CD4-positive, alpha-beta T cell treated with Interleukin-2 at 100 ng/mL for 4 hours (primary cell): ENCODE measurements around the gene N4BP2L2.
A peak's percentile ranks its signal among the peaks of the same experiment; 100 is the strongest.

Experiments
- DNase-seq: peaks from one replicate; pipeline ENCODE4 v3.0.0-alpha.2; 2020; ENCODE audit warnings: low spot score

Gene N4BP2L2

DNA sequence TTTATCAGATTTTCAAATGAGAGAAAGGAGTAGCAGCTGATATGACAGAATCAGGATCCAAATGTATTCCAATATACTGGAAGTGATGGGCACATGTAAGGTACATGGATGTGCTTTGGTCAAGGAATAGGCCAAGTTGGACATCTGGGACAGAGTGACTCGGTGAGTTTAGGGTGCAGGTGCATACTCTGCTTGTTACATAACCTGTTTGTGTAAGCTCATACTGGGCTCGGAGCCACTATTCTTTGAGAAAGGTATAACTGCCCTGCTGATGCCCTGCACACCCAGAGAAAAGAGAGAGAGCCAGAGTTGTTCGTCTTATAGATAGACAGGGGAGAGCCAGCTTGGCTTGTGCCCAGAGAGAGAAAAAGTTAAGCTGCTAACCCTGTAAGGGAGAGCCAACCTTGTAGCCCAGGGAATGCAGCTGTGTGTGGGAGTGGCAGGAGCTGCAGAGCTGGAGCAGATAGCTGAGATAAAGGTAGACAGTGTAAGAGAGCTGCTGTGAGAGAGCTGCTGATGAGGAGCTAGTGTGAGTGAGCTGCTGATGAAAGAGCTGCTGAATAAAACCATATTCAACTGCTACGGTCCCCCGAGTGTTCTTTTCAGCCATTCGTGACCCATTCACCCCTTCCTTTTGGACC is 70.0 kb downstream of the N4BP2L2 start:
- no peak for DNase-seq

DNA sequence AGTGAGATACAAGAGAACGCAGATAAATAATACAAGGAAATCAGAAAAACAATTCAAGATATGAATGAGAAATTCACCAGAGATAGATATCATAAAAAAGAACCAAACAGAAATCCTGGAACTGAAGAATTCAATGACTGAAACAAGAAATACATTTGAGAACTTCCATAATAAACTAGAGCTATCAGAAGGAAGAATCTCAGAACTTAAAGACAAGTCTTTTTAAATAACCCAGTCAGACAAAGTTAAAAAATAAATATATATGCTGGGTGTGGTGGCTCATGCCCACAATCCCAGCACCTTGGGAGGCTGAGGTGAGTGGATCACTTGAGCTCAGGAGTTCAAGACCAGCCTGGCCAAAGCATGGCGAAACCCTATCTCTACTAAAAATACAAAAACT is 82.0 kb downstream of the N4BP2L2 start:
- DNase-seq: no peak

DNA sequence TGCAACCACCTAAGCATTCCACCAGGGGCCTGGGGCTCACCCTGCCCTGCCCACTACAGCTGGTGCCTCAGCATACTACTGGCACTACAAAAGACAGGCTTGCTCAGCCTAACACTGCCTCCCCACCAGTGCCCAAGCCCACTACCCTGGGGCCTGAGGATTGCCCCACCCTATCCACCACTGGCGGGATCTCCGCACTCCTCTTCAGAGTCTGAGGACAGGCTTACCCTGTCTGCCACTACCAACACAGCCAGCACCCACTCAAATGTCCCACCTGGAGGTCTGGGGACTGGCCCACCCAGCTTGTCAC is 83.0 kb downstream of the N4BP2L2 start:
- no peak for DNase-seq

DNA sequence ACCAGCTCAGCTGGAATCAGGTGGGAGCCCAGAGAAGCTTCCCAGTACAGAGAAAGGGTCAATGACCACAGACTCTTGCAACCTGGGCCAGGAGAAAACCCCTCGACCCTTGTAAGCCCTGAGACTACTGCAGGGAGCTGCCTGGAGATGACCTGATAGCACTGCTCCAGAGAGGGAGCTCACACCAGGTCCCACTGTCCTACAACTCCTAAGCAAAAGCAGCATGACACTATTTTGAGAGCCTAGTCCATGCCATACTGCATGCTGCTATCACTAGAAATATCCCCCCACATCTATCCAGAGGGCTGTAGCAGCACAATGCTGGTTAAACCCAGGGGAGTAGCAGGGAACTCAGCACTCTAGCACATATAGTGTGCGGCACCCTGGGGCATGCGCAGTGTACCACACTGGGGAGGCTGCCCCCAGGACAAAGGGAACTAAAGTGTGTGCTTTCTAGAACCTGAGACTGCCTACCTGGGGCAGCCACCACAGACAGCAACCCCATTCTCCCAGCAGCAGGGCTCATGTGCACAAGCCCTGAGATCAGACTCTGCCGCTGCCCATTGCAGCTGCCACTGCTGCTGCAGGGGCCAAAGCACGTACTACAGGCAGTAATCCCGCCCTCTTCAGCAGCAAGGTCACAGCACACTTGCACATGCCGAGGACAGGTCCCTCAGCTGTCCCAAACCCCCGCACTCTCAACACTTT is 83.6 kb downstream of the N4BP2L2 start:
- no peak for DNase-seq

DNA sequence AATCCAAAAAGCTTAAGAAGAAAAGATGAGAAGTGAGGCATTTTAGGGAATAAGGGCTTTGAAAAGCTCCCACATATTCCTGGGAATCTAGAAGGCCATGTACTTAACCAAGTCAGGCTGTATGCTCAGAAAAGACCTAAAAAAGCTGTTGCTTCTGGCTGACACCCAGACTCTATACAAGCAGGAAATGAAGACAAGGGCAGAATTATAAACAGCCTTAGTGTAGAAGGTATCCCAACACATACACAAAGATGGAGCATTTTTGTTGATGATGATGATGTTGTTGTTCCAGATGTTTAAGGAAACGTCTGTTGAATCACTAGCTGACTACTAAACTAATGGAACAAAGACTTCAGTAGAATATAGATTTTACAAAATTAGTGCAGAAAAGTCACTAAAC is 84.6 kb downstream of the N4BP2L2 start:
- no peak for DNase-seq

DNA sequence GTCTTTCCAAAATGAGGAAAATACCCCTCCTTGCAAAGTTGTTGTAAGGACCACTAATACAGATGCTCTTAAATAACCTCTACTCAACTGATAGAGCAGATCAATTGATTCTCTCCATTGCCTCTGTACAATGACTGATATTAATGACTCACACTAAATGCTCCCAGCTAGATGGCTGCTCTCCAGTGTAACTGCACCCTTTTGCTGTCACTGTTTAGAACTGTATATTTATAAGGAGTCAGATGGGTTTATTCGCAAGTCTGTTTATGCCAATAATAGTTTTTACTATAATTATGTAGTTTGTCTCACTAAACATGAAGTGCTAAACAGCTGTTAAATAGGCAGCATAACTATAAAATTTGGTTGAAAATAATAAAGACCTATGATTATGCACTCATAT is 89.6 kb downstream of the N4BP2L2 start:
- DNase-seq: no peak

DNA sequence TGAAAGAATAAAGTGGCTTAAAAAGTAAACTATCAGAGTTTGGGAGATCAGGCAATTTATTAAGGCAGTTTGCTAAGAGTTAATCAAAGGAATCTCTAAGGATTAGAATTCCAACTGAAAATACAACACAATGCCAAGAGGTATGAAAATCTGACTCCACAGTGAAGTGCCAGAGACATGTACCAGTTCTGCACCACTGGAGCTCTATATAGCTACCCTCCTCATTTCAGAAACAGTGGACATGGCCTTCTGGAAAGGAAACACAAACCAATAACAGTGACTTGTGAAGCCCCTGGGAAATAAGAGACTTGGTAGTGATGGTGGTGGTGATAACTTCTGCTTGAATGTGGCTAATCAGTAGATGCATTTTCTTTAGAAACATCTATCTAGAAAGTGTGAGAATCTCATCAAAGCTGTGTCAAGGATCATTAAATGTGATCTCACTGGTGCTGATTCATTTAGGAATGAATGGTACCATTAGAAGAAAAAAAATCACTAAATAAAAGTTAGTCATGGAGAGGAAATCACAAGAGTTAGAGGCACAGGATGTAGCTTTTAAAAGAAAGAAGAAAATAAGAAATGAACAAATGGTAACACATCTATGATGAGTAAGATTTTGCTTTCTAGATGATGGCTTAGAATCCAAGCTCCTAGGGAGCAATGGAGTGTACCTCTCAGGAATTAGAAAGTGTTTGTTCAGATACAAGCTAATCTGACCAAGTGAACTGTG is 90.5 kb downstream of the N4BP2L2 start:
- no peak for DNase-seq

DNA sequence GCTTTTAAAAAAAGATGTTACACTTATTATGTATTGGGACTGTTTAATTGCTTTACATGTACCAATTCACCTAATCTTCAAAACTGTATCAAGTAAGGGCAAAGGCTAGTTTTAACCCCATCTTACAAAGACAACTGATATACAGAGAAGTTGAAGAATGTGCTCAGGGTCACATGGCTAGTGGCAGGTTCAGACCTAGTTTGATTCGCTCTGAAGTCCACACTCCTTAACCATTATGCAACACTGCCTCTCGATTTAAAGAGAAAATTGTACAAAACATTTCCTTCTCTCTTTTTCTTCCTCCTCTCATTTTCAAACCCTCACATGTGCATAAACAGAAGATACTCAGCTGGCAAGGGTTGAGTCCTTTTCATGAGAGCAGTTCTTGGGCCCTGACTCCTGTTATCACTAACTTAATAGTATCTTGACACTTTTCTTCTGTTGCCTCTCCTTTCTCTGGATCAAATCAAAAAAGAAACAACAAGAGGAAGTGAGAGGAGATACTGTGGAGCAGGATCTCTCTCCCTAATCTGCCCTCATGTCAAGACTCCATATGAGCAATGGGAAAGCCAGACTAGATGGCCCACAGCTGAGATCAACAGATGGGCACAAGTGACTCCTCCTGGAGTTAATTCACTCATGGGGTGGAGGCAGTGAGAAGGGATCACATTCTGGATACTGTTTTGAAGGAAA is 91.7 kb downstream of the N4BP2L2 start:
- no peak for DNase-seq

DNA sequence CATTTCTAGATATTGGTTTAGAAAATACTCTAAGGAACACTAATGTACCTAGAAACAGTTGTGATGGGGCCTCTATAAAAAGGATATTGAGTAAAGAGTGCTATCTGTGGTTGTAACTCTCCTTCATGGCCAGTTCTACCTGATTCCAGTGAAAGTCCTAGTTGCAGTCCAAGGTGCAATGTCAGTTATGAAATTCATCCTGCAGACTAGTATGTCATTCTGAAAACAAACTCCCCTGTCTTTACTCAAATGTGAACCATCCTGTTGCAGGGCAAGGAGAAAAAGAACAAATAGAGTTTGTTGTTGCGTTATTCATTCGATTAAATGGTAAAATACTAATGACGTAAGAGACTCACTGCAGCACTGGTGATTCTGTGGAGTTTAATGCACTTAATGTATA is 92.4 kb downstream of the N4BP2L2 start:
- DNase-seq: no peak

DNA sequence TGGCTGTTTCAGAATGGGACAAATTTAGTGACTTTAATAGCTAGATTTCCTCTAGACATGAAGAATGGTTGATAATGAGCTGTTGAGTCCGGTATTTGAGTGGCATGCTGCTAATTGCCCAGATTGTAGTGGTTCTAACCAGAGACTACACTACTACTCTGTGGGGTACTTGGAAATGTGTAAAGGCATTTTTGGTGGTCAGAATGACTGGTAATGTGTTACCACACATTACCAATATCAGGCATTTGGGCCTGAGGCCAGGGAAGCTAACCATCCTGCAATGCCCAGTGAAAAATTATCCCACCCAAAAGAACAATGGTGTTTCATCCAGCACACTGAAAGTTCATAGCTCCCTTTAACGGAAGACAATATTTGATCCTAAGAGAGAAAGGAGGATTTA is 93.1 kb downstream of the N4BP2L2 start:
- DNase-seq: no peak

DNA sequence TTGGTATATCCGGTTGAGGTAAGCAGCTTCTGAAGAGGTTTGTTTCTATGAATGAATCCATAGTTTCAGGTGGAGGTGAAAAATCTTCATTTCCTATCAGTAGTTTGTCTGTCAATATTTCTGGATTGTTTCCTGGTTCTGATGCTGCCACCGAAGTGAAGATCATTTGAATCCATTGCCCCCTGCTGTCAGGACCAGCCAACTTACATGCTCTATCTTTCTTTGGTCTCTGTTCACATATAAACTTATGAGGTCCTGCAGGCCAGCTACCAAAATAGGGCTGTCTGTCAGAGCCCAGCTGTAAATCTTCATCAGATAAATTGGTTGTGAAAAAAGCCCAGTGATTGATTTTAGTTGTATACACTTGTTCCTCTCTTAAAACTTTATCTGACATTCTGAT is 95.5 kb downstream of the N4BP2L2 start:
- DNase-seq: peak; percentile 54

DNA sequence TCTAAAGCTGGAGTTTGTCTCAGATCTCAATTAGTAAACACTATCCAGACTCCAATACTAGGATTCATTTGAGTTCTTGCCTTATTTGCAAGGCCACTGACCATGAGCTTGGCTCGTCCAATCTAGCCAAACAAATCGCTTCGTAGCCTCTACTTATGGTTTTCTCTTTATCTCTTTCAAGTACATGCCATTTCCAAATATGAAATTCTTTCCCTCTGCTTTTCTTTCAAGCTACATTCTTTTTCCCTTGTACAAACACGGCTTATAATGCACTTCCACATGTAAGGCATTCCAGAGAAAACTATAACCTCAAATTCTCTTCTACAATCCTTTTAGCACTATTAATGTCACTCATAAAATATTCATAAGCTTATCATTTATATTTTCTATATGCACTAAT is 99.7 kb downstream of the N4BP2L2 start:
- DNase-seq: no peak

DNA sequence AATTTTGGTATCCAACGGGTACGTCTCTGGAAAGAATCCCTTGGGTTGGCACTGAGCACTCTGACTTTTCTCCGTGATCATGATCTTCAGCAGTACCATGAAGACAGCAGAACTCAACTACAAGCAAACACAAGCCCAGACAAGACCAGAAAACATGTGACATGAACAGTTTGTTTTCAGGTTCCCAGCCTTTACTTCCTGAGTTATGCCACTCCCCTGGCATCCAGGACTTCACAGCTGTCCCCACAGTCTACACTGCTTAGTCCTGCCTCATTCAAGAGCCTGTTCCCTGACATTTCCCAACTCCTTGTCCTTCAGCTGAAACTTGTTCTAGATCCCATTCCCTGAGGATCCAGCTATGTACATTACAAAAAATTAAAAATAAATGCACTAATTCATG is 105.7 kb downstream of the N4BP2L2 start:
- DNase-seq: no peak

DNA sequence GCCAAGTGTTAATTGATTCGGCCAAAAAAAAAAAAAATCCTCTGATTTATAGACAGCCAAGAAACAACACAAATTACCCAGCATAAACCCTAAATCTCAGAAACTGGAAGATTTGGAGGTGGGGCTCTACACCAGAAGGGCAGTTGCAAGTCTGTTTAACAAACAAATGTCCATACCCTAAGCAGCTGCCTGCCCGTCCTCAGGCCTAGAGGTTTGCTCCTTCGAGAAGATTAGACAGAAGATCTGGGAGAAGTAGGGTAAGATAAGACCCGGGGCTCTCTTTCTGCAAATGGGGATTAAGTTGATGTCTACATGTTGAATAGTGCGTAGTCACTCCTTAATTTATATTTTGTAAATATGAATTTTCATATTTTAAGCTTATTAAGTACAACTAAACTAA is 107.2 kb downstream of the N4BP2L2 start:
- no peak for DNase-seq

DNA sequence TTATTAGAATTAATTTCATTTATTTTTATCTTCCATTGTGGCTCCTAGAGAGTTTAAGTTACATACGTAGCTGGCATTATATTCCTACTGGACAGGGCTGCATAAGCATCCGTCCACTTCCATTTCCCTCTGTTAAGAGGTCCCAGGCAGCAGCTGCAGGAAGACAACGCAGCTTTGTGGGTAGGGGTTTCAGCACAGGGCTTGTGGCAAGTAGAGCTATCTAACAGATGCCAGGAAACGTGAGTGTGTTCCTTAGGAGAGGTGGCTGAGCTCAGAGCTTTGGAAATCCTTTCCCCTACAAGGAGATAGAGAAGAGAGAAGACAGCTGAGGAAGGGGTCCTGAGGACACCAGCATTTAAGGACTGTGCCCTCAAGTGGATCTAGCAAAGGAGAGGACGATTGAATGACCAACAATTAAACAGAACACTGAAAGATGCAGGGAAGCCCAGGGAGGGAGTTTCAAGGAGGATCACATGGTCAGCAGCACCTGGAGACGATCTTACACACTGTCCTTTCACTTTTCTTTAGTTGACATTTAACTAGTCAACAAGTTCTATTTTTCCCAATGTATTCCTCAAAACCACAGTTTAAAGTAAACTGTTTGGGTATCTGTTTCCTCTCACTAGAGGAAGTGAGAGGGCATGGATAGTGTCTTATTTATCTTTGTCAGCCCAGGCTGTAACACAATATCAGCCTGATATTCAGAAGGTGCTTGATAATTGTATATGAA is 108.4 kb downstream of the N4BP2L2 start:
- DNase-seq: no peak

DNA sequence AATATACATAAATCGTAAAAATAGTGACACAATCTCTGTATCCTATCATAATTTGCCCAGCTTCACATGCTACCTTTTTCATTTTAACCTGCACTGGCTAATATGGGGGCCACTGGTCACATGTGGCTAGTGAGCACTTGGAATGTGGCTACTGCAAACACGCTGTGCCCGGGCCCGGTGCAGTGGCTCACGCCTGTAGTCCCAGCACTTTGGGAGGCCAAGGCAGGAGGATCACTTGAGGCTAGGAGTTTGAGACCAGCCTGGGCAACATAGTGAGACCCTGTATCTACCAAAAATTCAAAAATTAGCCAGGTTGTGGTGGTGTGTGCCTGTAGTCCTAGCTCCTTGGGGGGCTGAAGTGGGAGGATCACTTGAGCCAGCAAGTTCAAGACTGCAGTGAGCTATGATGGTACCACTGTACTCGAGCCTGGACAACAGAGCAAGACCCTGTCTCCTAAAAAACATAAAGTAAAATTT is 109.1 kb downstream of the N4BP2L2 start:
- DNase-seq: no peak

DNA sequence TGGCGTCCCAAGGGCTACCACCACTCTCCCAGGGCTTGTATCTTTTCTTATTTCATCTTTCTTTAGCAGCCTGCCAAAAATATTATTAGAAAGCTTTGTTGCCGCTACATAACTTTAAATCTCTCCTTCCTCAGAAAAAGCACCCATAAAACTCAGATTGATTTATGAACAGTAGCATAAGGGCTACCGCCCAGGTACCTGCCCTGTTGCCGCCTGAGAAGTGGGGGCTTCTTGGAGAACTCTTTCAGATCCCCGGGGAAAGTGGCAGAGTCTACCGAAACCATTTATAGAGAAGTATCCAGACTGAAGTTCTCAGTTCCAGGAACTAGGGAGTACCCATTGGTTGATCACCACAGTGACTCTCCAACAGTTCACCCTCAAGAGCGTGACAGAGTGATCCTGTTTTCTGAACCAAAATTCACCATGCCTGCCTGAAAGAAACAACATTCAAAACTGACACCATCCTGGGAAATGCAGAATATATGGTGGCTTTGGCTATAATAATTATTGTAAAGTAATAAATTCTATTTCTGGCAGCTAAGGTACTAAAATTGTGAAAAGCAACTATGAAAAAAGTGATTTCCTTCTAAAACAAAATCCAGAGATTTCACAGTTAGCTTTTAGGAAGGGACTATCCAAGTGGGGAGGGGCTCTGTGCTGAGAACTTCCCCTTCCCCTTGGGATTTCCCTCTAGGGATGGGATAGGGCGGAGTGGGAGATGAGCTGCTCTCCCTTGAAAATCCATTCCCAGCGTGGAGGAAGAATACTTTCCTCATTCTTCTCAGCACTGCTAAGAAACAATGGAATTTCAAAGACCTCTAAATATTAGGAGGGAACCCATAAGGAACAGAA is 109.8 kb downstream of the N4BP2L2 start:
- DNase-seq: peak; percentile 27

DNA sequence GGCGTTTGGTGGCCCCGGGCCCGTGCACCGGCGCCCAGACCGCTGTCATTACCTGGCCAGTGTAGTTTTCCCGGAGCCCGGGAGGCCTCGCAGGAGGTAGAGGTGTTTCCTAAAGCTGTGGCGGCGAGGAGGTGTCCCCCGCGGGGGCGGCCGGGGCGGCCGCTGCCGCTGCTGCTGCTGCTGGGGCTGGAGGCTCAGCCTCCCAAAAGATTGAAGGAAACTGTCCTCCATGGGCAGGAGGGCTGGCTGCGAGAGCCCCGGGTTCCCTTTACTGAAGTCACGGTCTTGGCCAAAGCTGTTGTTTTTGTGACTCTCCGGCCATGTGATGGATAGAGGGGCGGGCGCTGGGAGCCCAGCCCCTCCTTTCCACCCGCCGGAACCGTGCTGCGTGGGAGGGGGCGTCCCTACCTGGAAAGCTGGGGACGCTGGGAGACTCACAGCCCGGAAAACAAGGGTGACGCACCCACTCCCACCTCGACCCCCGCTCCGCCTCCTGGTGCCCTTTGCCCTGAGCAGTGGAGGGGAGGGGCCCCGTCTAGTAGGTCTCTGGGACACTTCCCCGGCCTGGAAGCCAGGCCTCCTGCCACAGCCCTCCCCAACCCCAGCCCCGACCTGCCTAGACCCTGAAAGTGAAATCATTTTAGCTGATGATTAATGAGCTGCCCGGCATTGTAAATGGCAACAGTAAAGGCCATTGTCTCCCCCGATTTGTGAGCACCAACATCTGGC is 110.6 kb downstream of the N4BP2L2 start, which contains the start of gene N4BP2L1:
Gene N4BP2L1, minus strand, starts transcription at position 279 of the 729 bp plus-strand sequence. Its CDS starts 48 bp downstream, at position 231.
- peak; percentile 89 for DNase-seq

DNA sequence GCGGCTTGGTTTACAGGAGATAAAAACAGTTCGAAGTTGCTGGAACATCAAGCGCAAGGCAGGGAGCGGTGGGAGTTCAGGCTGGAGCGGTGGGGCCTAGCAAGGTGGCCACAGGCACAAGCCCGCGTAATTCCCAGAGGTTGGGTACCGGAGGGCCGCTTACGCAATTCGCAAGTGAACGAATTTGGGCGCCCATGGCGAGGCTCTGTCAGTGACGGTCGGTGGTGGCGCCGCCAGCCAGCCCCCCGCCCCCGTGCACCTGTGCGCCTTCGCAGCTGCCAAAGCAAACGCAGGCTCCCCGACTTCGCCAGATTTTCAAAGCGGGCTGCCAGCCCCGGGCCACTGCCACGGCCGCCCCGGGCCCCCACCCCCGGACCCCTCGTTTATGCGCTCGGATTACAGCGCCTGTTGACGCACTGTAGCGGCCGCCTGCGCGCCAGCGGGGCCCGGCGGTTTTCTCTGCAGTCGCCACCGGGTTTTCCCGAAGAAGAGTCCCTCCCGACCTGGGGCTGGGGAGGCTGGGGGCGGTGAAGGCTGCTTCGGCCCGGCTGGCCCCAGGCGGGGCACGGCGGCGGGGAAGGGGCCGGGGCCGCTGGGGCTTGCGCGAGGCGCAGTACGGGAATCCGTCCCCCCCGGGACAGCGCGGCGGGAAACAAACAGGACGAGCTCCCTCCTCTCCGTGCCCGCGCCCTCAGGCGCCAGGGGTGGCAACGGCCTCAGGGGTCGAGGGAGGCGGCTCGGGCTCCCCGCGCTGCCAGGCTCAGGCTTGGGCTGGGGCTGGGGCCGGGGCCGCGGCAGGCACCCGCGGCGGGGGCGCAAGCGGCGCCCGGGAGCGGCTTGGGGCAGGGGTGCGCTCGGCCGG is 111.4 kb downstream of the N4BP2L2 start:
- DNase-seq: peak; percentile 43
